ENCODE data around the gene TEPSIN. TPM values are rescaled to one million over a fixed set of nuclear protein-coding genes. Genes with fewer than 3 reads are reported as not detected.

TEPSIN gene
- total RNA-seq, 2 experiments from 2014 or later, result 17.8 to 20.3 TPM

- no peak overlapping the region for H3K4me3 Mint-ChIP-seq
- no peak overlapping the region for H3K27ac Mint-ChIP-seq
- no peaks in the 10 kb centered on the region for H3K9me3 Mint-ChIP-seq (ENCODE audit: low read depth)
- ATAC-seq (no peak), DNase-seq (no peak)
- ChIA-PET CTCF (interaction anchor here (0.6 kb wide), 1 partner anchor 199 kb away, joined by 3 read pairs; no protein-coding TSS in a partner anchor), POLR2A (interaction anchor here (0.6 kb wide), 1 partner anchor 43 kb away, joined by 4 read pairs; no protein-coding TSS in a partner anchor)
- intact Hi-C loops (cut with DNase I, micrococcal nuclease), result loop anchor here in 1 of 2 experiments (10.0 kb wide), 1 partner anchor 223 kb away; no protein-coding TSS in a partner anchor
- peaks cover 8% of the 10 kb centered on the region for H3K36me3 Mint-ChIP-seq (ENCODE audit: low read depth)
- no peaks in the 10 kb centered on the region for H3K27me3 Mint-ChIP-seq
- no peaks in the 10 kb centered on the region for H3K4me1 Mint-ChIP-seq
Measured at GRCh38 chr17:81247339-81247990, 8.6 kb upstream of the TEPSIN start.

- no peak overlapping the region for H3K27ac Mint-ChIP-seq
- intact Hi-C loops (cut with DNase I, micrococcal nuclease), result loop anchor here in 1 of 2 experiments (10.0 kb wide), 1 partner anchor 222 kb away; no protein-coding TSS in a partner anchor
- no peak overlapping the region for H3K4me3 Mint-ChIP-seq
- ATAC-seq, result no peak
- ChIA-PET POLR2A (no interaction called here), CTCF (interaction anchor here (0.6 kb wide), 1 partner anchor 183 kb away, joined by 3 read pairs; no protein-coding TSS in a partner anchor)
- no peaks in the 10 kb centered on the region for H3K27me3 Mint-ChIP-seq
- H3K4me1 Mint-ChIP-seq, result peaks cover 4% of the 10 kb centered on the region
- H3K9me3 Mint-ChIP-seq (ENCODE audit: low read depth), result no peaks in the 10 kb centered on the region
- no peak for DNase-seq
- H3K36me3 Mint-ChIP-seq (ENCODE audit: low read depth), result peaks cover 8% of the 10 kb centered on the region
Measured at GRCh38 chr17:81246679-81247338, 8.0 kb upstream of the TEPSIN start.

- Mint-ChIP-seq H3K27ac (no peak overlapping the region), H3K36me3 (ENCODE audit: low read depth) (peaks cover 12% of the 10 kb centered on the region), H3K4me3 (no peak overlapping the region), H3K27me3 (no peaks in the 10 kb centered on the region), H3K9me3 (ENCODE audit: low read depth) (no peaks in the 10 kb centered on the region), H3K4me1 (peaks cover 7% of the 10 kb centered on the region)
- ATAC-seq, result no peak
- ChIA-PET CTCF (interaction anchor here (0.6 kb wide), 1 partner anchor 183 kb away, joined by 3 read pairs; no protein-coding TSS in a partner anchor), POLR2A (no interaction called here)
- DNase-seq, result no peak
- intact Hi-C loops (cut with DNase I, micrococcal nuclease), result loop anchor here in 1 of 2 experiments (10.0 kb wide), 1 partner anchor 222 kb away; no protein-coding TSS in a partner anchor
Measured at GRCh38 chr17:81246343-81246670, 7.5 kb upstream of the TEPSIN start.

- no peaks in the 10 kb centered on the region for H3K9me3 Mint-ChIP-seq (ENCODE audit: low read depth)
- H3K36me3 Mint-ChIP-seq (ENCODE audit: low read depth), result peaks cover 15% of the 10 kb centered on the region
- no peaks in the 10 kb centered on the region for H3K27me3 Mint-ChIP-seq
- H3K4me3 Mint-ChIP-seq, result no peak overlapping the region
- ATAC-seq, result no peak
- ChIA-PET CTCF (interaction anchor here (0.6 to 0.7 kb wide), 2 partner anchors 184 to 219 kb away, joined by 3 to 4 read pairs; no protein-coding TSS in a partner anchor), POLR2A (no interaction called here)
- no peak overlapping the region for H3K27ac Mint-ChIP-seq
- intact Hi-C loops (cut with DNase I, micrococcal nuclease), result loop anchor here in 1 of 2 experiments (10.0 kb wide), 1 partner anchor 221 kb away; no protein-coding TSS in a partner anchor
- no peak for DNase-seq
- H3K4me1 Mint-ChIP-seq, result peaks cover 9% of the 10 kb centered on the region
Measured at GRCh38 chr17:81245665-81246342, 6.9 kb upstream of the TEPSIN start.

GRCh38 chr17:81245024-81245664 lies 6.3 kb upstream of the TEPSIN start:
- peak; percentile 42 for ATAC-seq
- Mint-ChIP-seq H3K4me1 (peaks cover 12% of the 10 kb centered on the region), H3K9me3 (ENCODE audit: low read depth) (no peaks in the 10 kb centered on the region), H3K27me3 (no peaks in the 10 kb centered on the region), H3K27ac (no peak overlapping the region), H3K4me3 (no peak overlapping the region), H3K36me3 (ENCODE audit: low read depth) (peaks cover 17% of the 10 kb centered on the region)
- ChIA-PET POLR2A (no interaction called here), CTCF (interaction anchor here (0.7 kb wide), 1 partner anchor 218 kb away, joined by 4 read pairs; no protein-coding TSS in a partner anchor)
- peak; percentile 34 for DNase-seq
- intact Hi-C loops (cut with DNase I, micrococcal nuclease), result loop anchor here in 1 of 2 experiments (10.0 kb wide), 1 partner anchor 220 kb away; no protein-coding TSS in a partner anchor

GRCh38 chr17:81244358-81245023 lies 5.6 kb upstream of the TEPSIN start:
- H3K27ac Mint-ChIP-seq, result no peak overlapping the region
- H3K4me3 Mint-ChIP-seq, result no peak overlapping the region
- no peaks in the 10 kb centered on the region for H3K27me3 Mint-ChIP-seq
- ChIA-PET CTCF (no interaction called here), POLR2A (no interaction called here)
- intact Hi-C loops (cut with DNase I, micrococcal nuclease), result loop anchor here in 1 of 2 experiments (10.0 kb wide), 1 partner anchor 220 kb away; no protein-coding TSS in a partner anchor
- no peaks in the 10 kb centered on the region for H3K9me3 Mint-ChIP-seq (ENCODE audit: low read depth)
- H3K4me1 Mint-ChIP-seq, result peaks cover 14% of the 10 kb centered on the region
- peaks cover 21% of the 10 kb centered on the region for H3K36me3 Mint-ChIP-seq (ENCODE audit: low read depth)
- no peak for ATAC-seq
- DNase-seq, result no peak

- intact Hi-C loops (cut with DNase I, micrococcal nuclease), result loop anchor here in 1 of 2 experiments (10.0 kb wide), 1 partner anchor 218 kb away; no protein-coding TSS in a partner anchor
- Mint-ChIP-seq H3K27me3 (no peaks in the 10 kb centered on the region), H3K27ac (no peak overlapping the region), H3K4me3 (no peak overlapping the region), H3K36me3 (ENCODE audit: low read depth) (peaks cover 21% of the 10 kb centered on the region), H3K9me3 (ENCODE audit: low read depth) (no peaks in the 10 kb centered on the region), H3K4me1 (peaks cover 14% of the 10 kb centered on the region)
- no peak for DNase-seq
- no peak for ATAC-seq
- ChIA-PET CTCF (no interaction called here), POLR2A (no interaction called here)
Measured at GRCh38 chr17:81243333-81243664, 4.4 kb upstream of the TEPSIN start.

- DNase-seq (no peak), ATAC-seq (no peak)
- CTCF ChIA-PET, result interaction anchor here (0.6 kb wide), 1 partner anchor 12 kb away, joined by 5 read pairs; no protein-coding TSS in a partner anchor
- Mint-ChIP-seq H3K4me3 (no peak overlapping the region), H3K36me3 (ENCODE audit: low read depth) (peaks cover 21% of the 10 kb centered on the region), H3K4me1 (peaks cover 19% of the 10 kb centered on the region), H3K27ac (no peak overlapping the region), H3K27me3 (no peaks in the 10 kb centered on the region), H3K9me3 (ENCODE audit: low read depth) (no peaks in the 10 kb centered on the region)
- POLR2A ChIA-PET, result no interaction called here
- intact Hi-C loops (cut with DNase I, micrococcal nuclease), result loop anchor here in 1 of 2 experiments (10.0 kb wide), 1 partner anchor 218 kb away; no protein-coding TSS in a partner anchor
Measured at GRCh38 chr17:81242421-81243332, 3.8 kb upstream of the TEPSIN start.

GRCh38 chr17:81241648-81242420 lies 3.0 kb upstream of the TEPSIN start:
- no peak overlapping the region for H3K27ac Mint-ChIP-seq
- ChIA-PET POLR2A (no interaction called here), CTCF (no interaction called here)
- DNase-seq (peak; percentile 82), ATAC-seq (no peak)
- H3K4me1 Mint-ChIP-seq, result peaks cover 25% of the 10 kb centered on the region
- intact Hi-C loops (cut with DNase I, micrococcal nuclease), result loop anchor here (1.0 to 10.0 kb wide), 5 partner anchors 99 to 218 kb away; no protein-coding TSS in a partner anchor
- H3K4me3 Mint-ChIP-seq, result no peak overlapping the region
- H3K9me3 Mint-ChIP-seq (ENCODE audit: low read depth), result no peaks in the 10 kb centered on the region
- H3K27me3 Mint-ChIP-seq, result no peaks in the 10 kb centered on the region
- peaks cover 21% of the 10 kb centered on the region for H3K36me3 Mint-ChIP-seq (ENCODE audit: low read depth)
